SU-DHL-6 (cell line): ENCODE results near the gene FLOT2.

Source experiments
- CTCF ChIP-seq: fragments of 200-600 bp; sonication (generic); IDR thresholded peaks from one replicate; pipeline ENCODE4 v1.5.1; 2017; ENCODE audit warnings: antibody characterized with exemption, mild to moderate bottlenecking, low read length, moderate library complexity; ENCODE audit not compliant: insufficient read depth, poor library complexity, severe bottlenecking
- EZH2phosphoT487 ChIP-seq: fragments of 200-600 bp; sonication (generic), shearing (Covaris generic); conservative IDR thresholded peaks from 2 replicates; pipeline ENCODE4 v1.6.1; 2018; ENCODE audit warnings: mild to moderate bottlenecking, antibody characterized with exemption, low read length, moderate library complexity, mixed read lengths

- TF ChIP-seq CTCF, result no peak
- TF ChIP-seq EZH2phosphoT487, result no peak
Measured at GRCh38 chr17:28867276-28867675, 30.3 kb downstream of the FLOT2 start.
